GM19455 (cell line): Measurements from ENCODE around the gene UNK.

ENCODE experiments used
- ATAC-seq: cut with Tn5 transposase; IDR thresholded peaks from one replicate; pipeline ENCODE4 v1.9.1; 2021; ENCODE audit not compliant: unreplicated experiment

The UNK gene

GRCh38 chr17:75784473-75785015 lies at the start of gene UNK:
UNK (plus strand) TSS chr17:75784806; CDS start chr17:75784881, 75 bp downstream.
- peak; percentile 59 for ATAC-seq

GRCh38 chr17:75736173-75736835 lies 48.3 kb upstream of the UNK start:
- ATAC-seq, result no peak

- ATAC-seq, result no peak
Observed at GRCh38 chr17:75737133-75737962, 47.3 kb upstream of the UNK start.

GRCh38 chr17:75738218-75738802 lies 46.3 kb upstream of the UNK start:
- ATAC-seq, result no peak

- ATAC-seq, result no peak
Observed at GRCh38 chr17:75739174-75739573, 45.4 kb upstream of the UNK start.

GRCh38 chr17:75739801-75740200 lies 44.8 kb upstream of the UNK start:
- ATAC-seq, result no peak

GRCh38 chr17:75740215-75740614 lies 44.4 kb upstream of the UNK start:
- ATAC-seq, result no peak

- ATAC-seq, result no peak
Observed at GRCh38 chr17:75740631-75741077, 44.0 kb upstream of the UNK start.

- ATAC-seq, result no peak
Observed at GRCh38 chr17:75742337-75742736, 42.3 kb upstream of the UNK start.

- ATAC-seq, result no peak
Observed at GRCh38 chr17:75743625-75744206, 40.9 kb upstream of the UNK start.

- no peak for ATAC-seq
Observed at GRCh38 chr17:75748706-75749105, 35.9 kb upstream of the UNK start.

- ATAC-seq, result no peak
Observed at GRCh38 chr17:75749545-75750389, 34.8 kb upstream of the UNK start.

- ATAC-seq, result no peak
Observed at GRCh38 chr17:75750661-75751423, 33.8 kb upstream of the UNK start.

- ATAC-seq, result no peak
Observed at GRCh38 chr17:75751676-75752404, 32.8 kb upstream of the UNK start.

- no peak for ATAC-seq
Observed at GRCh38 chr17:75752405-75752709, 32.2 kb upstream of the UNK start.

- no peak for ATAC-seq
Observed at GRCh38 chr17:75752802-75753513, 31.6 kb upstream of the UNK start.

- ATAC-seq, result peak; percentile 52
Observed at GRCh38 chr17:75753514-75754377, 30.9 kb upstream of the UNK start.
